WI38 (cell line): ENCODE data around the gene RACGAP1.
A peak's percentile ranks its signal among the peaks of the same experiment; 100 is the strongest.

Experiments
- H3K4me3 ChIP-seq: 2 replicates; pipeline ENCODE4 v1.5.1; 2011; ENCODE audit warnings: low read depth, mild to moderate bottlenecking, control low read depth, low read length
- TF ChIP-seq, protein P1 (sequence below): IDR thresholded peaks from 2 replicates; pipeline ENCODE4 v1.5.1; 2012; ENCODE audit warnings: low read depth, mild to moderate bottlenecking, control low read depth, low read length

Gene RACGAP1

DNA sequence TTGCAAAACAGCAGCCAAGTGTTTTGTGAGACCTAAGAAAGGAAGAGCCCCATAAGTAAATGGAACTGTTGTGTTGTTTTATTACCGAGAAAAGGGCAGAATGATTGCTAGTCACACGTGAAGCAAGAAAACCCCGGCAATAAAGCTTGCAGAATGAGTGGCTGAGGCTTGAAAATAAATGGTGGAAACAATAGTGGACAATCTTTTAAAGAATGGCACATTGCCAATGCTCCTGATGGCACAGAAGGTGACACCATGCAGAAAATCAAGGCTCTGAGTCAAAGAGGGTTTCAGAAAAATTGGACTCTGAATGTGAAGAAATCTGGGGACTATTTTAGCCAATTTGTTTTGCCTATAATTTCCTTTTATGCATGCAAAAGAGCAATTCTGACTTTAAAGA, 78.8 kb downstream of the RACGAP1 start:
- TF ChIP-seq, protein P1, sequence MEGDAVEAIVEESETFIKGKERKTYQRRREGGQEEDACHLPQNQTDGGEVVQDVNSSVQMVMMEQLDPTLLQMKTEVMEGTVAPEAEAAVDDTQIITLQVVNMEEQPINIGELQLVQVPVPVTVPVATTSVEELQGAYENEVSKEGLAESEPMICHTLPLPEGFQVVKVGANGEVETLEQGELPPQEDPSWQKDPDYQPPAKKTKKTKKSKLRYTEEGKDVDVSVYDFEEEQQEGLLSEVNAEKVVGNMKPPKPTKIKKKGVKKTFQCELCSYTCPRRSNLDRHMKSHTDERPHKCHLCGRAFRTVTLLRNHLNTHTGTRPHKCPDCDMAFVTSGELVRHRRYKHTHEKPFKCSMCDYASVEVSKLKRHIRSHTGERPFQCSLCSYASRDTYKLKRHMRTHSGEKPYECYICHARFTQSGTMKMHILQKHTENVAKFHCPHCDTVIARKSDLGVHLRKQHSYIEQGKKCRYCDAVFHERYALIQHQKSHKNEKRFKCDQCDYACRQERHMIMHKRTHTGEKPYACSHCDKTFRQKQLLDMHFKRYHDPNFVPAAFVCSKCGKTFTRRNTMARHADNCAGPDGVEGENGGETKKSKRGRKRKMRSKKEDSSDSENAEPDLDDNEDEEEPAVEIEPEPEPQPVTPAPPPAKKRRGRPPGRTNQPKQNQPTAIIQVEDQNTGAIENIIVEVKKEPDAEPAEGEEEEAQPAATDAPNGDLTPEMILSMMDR = no peak

DNA sequence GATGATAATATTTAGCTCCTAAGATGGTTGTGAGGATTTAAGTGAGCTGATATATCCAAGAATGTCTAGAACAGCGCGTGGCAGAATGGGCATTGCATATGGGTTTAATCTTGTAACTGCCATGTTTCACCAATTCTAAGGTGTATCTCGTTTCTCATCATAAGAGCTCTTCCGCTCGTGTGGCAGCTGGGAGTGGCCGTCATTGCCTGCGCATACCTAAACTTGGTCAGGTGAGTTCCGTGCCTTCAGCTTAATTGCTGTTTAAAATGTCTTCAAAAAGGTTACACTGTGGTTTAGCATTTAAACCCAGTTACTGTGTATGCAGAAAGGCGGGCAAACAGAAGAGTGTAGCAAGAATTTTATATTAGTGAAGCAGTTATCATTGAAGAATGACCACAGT, 79.2 kb downstream of the RACGAP1 start:
- H3K4me3 ChIP-seq = no peak overlapping the region
- TF ChIP-seq, protein P1 = no peak

More for the DNA sequence above, 78.8 kb downstream of the RACGAP1 start:
- H3K4me3 ChIP-seq = no peak overlapping the region

GRCh38 chr12:49945394-49946080, 79.8 kb downstream of the RACGAP1 start:
- H3K4me3 ChIP-seq = no peak overlapping the region
- TF ChIP-seq, protein P1 = peak; percentile 95

DNA sequence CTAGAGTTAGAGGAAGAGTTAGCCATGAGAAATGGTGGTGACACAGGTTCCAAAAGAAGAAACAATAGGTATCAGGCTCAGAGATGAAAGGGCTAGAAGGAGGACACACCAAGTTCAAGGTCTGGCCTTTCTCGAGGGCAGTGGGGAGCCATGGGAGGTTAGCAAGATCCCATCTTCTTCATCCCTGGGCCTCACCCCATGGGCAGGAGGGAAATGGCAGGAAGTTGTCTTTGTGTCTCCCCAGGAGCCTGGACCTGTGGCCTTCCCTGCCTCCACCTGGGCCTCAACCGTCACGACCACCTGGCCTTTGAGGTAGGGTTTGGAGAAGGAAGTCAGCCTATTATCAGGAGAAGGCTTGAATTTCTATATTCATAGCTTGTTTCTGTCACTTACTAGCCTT, 80.6 kb downstream of the RACGAP1 start:
- TF ChIP-seq, protein P1 = no peak
- H3K4me3 ChIP-seq = no peak overlapping the region

- TF ChIP-seq, protein P1 = no peak
- H3K4me3 ChIP-seq = no peak overlapping the region
Measured at GRCh38 chr12:49944046-49944445, 81.2 kb downstream of the RACGAP1 start.

GRCh38 chr12:49943625-49943960, 81.7 kb downstream of the RACGAP1 start:
- TF ChIP-seq, protein P1 = no peak
- no peak overlapping the region for H3K4me3 ChIP-seq

- TF ChIP-seq, protein P1 = no peak
- no peak overlapping the region for H3K4me3 ChIP-seq
Measured at GRCh38 chr12:49942921-49943624, 82.2 kb downstream of the RACGAP1 start.
